ENCODE data around the gene SERPINB2. TPM values are rescaled to one million over a fixed set of nuclear protein-coding genes. Genes with fewer than 3 reads are reported as not detected.

Gene SERPINB2
- total and polyA plus RNA-seq, 10 of the 15 experiments (the other 5 are each of a cell fraction or from before 2014, with no cell fraction given) = 9.6 to 25.3 (median 14.0) TPM

GRCh38 chr18:63936932-63937393 is 49.5 kb downstream of the SERPINB2 start (continued):
- TF ChIP-seq ETV6 (conservative IDR thresholded peaks at IDR 0.05 in 1 of 2, IDR thresholded peaks at IDR 0.05 in 1 of 2; ENCODE audit: borderline replicate concordance in 1 of 2, low read depth in 1 of 2) (peak in 1 of 2 experiments; percentile 47; a peak in 1 of 4 replicates), PAX5 (IDR thresholded peaks at IDR 0.05; ENCODE audit: borderline replicate concordance, low read depth, low read length) (no peak), EED (IDR thresholded peaks at IDR 0.05; ENCODE audit: low read depth) (peak; percentile 83), CBX5 (IDR thresholded peaks at IDR 0.05; ENCODE audit: low read depth) (no peak), CREM (IDR thresholded peaks at IDR 0.05; ENCODE audit: low read depth) (peak; percentile 30; the same call in 1 of the 2 replicates), RBBP5 (conservative IDR thresholded peaks at IDR 0.05) (no peak), CHD1 (IDR thresholded peaks at IDR 0.05; ENCODE audit: low read depth, low read length) (no peak), MAX (IDR thresholded peaks at IDR 0.05; ENCODE audit: low read depth, low read length) (no peak), LARP7 (IDR thresholded peaks at IDR 0.05) (no peak), IRF3 (IDR thresholded peaks at IDR 0.05) (no peak), SPI1 (IDR thresholded peaks at IDR 0.05; ENCODE audit: borderline replicate concordance, insufficient read depth, low read depth, low read length) (peak; percentile 73), IKZF2 (IDR thresholded peaks at IDR 0.05) (peak; percentile 13 to 26; a peak in 1 of 4 replicates), RAD21 (IDR thresholded peaks at IDR 0.05; ENCODE audit: insufficient read depth, low read depth, low read length) (no peak), KDM1A (IDR thresholded peaks at IDR 0.05; ENCODE audit: borderline replicate concordance) (no peak), TAF1 (IDR thresholded peaks at IDR 0.05; ENCODE audit: borderline replicate concordance, low read depth, low read length) (no peak), GATAD2B (conservative IDR thresholded peaks at IDR 0.05; ENCODE audit: low read depth) (peak; percentile 52)

Data from GM12878 (cell line).